HEK293 (cell line): Measurements from ENCODE around the gene MEOX1.

Source experiments
- CTCF ChIA-PET: fragments of 350-600 bp; formaldehyde crosslinking; extraction: SDS; loops from one replicate; lab custom pipeline; 2021; ENCODE audit warnings: antibody characterized with exemption; lab: Yijun Ruan, JAX
- POLR2A ChIA-PET: fragments of 300-600 bp; formaldehyde crosslinking; extraction: SDS; loops from one replicate; lab custom pipeline; 2020; ENCODE audit warnings: antibody characterized with exemption, inconsistent platforms; lab: Yijun Ruan, JAX
- H3K27ac ChIP-seq: fragments of 200-500 bp; sonication (Bioruptor generic); 2 replicates; pipeline ENCODE4 v1.5.1; 2014; ENCODE audit warnings: low read depth, low read length, control low read depth, inconsistent platforms; ENCODE audit errors: extremely low read depth
- H3K36me3 ChIP-seq, 2 experiments: fragments of 200-500 bp in 1 of 2; sonication (Bioruptor generic) in 1 of 2; 1 replicate in 1 of 2; 2 replicates in 1 of 2; pipeline ENCODE4 v1.5.1; 2014 to 2017; ENCODE audit warnings: inconsistent platforms in 2 of 2, low read length in 2 of 2; ENCODE audit not compliant: control insufficient read depth in 2 of 2, insufficient read depth in 1 of 2
- H3K4me1 ChIP-seq: fragments of 200-500 bp; sonication (Bioruptor generic); 2 replicates; pipeline ENCODE4 v1.5.1; 2014; ENCODE audit warnings: mild to moderate bottlenecking, low read length, inconsistent platforms; ENCODE audit not compliant: control insufficient read depth, insufficient read depth
- H3K4me3 ChIP-seq: 2 replicates; pipeline ENCODE4 v1.5.1; 2011; ENCODE audit warnings: low read depth, mild to moderate bottlenecking, control low read depth, low read length, moderate library complexity
- H3K9me3 ChIP-seq: fragments of 200-500 bp; sonication (Bioruptor generic); 2 replicates; pipeline ENCODE4 v1.5.1; 2014; ENCODE audit warnings: low read depth, low read length, inconsistent platforms; ENCODE audit not compliant: control insufficient read depth, insufficient read depth
- CTCF ChIP-seq: fragments of 450-650 bp; formaldehyde crosslinking; IDR thresholded peaks from 2 replicates; pipeline ENCODE4 v1.5.1; 2016; ENCODE audit warnings: missing biosample characterization, missing genetic modification characterization
- PBX3 ChIP-seq: sonication (generic); formaldehyde crosslinking; IDR thresholded peaks from 2 replicates; pipeline ENCODE4 v1.8.1; 2022; ENCODE audit warnings: mild to moderate bottlenecking, moderate library complexity, missing genetic modification reagents
- PRDM1 ChIP-seq: fragments of 450-650 bp; formaldehyde crosslinking; IDR thresholded peaks from 2 replicates; pipeline ENCODE4; 2016; ENCODE audit warnings: missing biosample characterization, missing genetic modification characterization
- PRDM10 ChIP-seq: fragments of 450-650 bp; formaldehyde crosslinking; IDR thresholded peaks from 2 replicates; pipeline ENCODE4 v1.5.1; 2016; ENCODE audit warnings: missing biosample characterization, missing genetic modification characterization
- RBAK ChIP-seq: fragments of 450-650 bp; formaldehyde crosslinking; IDR thresholded peaks from 2 replicates; pipeline ENCODE4 v1.5.1; 2016; ENCODE audit warnings: missing biosample characterization, missing genetic modification characterization
- ZBTB1 ChIP-seq: fragments of 450-650 bp; formaldehyde crosslinking; IDR thresholded peaks from 2 replicates; pipeline ENCODE4 v1.5.1; 2016; ENCODE audit warnings: missing biosample characterization, missing genetic modification characterization
- ZNF221 ChIP-seq: fragments of 450-650 bp; formaldehyde crosslinking; IDR thresholded peaks from 2 replicates; pipeline ENCODE4 v1.5.1; 2017; ENCODE audit warnings: missing biosample characterization, missing genetic modification characterization, borderline replicate concordance
- ZNF335 ChIP-seq: fragments of 450-650 bp; formaldehyde crosslinking; conservative IDR thresholded peaks from 2 replicates; pipeline ENCODE4 v1.5.1; 2016; ENCODE audit warnings: missing biosample characterization, missing genetic modification characterization
- ZNF488 ChIP-seq: fragments of 450-650 bp; formaldehyde crosslinking; IDR thresholded peaks from 2 replicates; pipeline ENCODE4 v1.5.1; 2016; ENCODE audit warnings: missing biosample characterization, missing genetic modification characterization

The MEOX1 gene

GRCh38 chr17:43614561-43614960 is 47.2 kb downstream of the MEOX1 start:
- no peaks in the 10 kb centered on the region for H3K36me3 ChIP-seq
- ChIA-PET CTCF (interaction anchor here (0.6 to 2.2 kb wide), 6 partner anchors 14 to 275 kb away, joined by 3 to 13 read pairs (median 4); no protein-coding TSS in a partner anchor), POLR2A (no interaction called here)

GRCh38 chr17:43613917-43614316 is 47.8 kb downstream of the MEOX1 start:
- Histone ChIP-seq H3K9me3 (no peaks in the 10 kb centered on the region), H3K36me3 (no peaks in the 10 kb centered on the region), H3K4me1 (no peaks in the 10 kb centered on the region), H3K4me3 (no peak overlapping the region), H3K27ac (no peak overlapping the region)
- ChIA-PET POLR2A (interaction anchor here (0.6 kb wide), 1 partner anchor 55 kb away, joined by 3 read pairs; no protein-coding TSS in a partner anchor), CTCF (interaction anchor here (0.6 to 2.2 kb wide), 6 partner anchors 21 to 274 kb away, joined by 3 to 13 read pairs (median 4); no protein-coding TSS in a partner anchor)
- TF ChIP-seq PBX3 (CRISPR knock-in tag) (no peak), PRDM10 (tag by site-specific recombination) (peak; percentile 59; the same call in 1 of the 2 replicates)

More at GRCh38 chr17:43614561-43614960, 47.2 kb downstream of the MEOX1 start:
- Histone ChIP-seq H3K4me1 (no peaks in the 10 kb centered on the region), H3K27ac (no peak overlapping the region), H3K9me3 (no peaks in the 10 kb centered on the region), H3K4me3 (no peak overlapping the region)
- no peak for TF ChIP-seq ZNF221 (tag by site-specific recombination)
- TF ChIP-seq CTCF (tag by site-specific recombination): no peak
- TF ChIP-seq ZNF488: no peak

- H3K4me3 ChIP-seq: no peak overlapping the region
- ChIA-PET POLR2A (no interaction called here), CTCF (interaction anchor here (0.6 kb wide), 1 partner anchor 42 kb away, joined by 3 read pairs; no protein-coding TSS in a partner anchor)
- H3K36me3 ChIP-seq: no peaks in the 10 kb centered on the region
- TF ChIP-seq PRDM1 (no peak), ZBTB1 (tag by site-specific recombination) (no peak), ZNF335 (tag by site-specific recombination) (no peak), RBAK (tag by site-specific recombination) (no peak)
- H3K9me3 ChIP-seq: no peaks in the 10 kb centered on the region
- no peaks in the 10 kb centered on the region for H3K4me1 ChIP-seq
- no peak overlapping the region for H3K27ac ChIP-seq
Measured at GRCh38 chr17:43612515-43612914, 49.2 kb downstream of the MEOX1 start.
